Measurements from ENCODE around the gene SLIT3.

DNA sequence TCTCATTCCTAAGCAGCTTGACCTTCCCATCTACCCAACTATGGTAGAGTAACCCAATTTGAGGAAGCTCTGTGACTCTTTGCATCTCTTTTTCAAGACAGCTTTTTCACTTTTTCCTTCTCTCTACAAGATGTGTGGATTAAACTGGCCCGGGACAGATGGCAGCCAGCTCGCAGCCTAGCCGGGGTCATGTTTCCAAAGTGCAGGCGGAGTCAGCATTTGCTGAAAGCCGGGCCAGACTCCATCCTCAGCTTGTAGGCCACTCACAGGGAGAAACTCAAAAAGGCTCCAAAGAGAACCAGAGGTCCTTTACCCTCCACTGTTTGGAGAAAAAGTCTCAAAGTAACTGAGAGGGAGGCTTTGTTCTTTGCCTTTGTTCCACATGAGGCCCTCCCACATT lies 435.0 kb downstream of the SLIT3 start:
- TF ChIP-seq, protein P1, sequence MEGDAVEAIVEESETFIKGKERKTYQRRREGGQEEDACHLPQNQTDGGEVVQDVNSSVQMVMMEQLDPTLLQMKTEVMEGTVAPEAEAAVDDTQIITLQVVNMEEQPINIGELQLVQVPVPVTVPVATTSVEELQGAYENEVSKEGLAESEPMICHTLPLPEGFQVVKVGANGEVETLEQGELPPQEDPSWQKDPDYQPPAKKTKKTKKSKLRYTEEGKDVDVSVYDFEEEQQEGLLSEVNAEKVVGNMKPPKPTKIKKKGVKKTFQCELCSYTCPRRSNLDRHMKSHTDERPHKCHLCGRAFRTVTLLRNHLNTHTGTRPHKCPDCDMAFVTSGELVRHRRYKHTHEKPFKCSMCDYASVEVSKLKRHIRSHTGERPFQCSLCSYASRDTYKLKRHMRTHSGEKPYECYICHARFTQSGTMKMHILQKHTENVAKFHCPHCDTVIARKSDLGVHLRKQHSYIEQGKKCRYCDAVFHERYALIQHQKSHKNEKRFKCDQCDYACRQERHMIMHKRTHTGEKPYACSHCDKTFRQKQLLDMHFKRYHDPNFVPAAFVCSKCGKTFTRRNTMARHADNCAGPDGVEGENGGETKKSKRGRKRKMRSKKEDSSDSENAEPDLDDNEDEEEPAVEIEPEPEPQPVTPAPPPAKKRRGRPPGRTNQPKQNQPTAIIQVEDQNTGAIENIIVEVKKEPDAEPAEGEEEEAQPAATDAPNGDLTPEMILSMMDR (conservative IDR thresholded peaks at IDR 0.05; ENCODE audit: low read length), result no peak
- TF ChIP-seq EZH2phosphoT487 (IDR thresholded peaks at IDR 0.05; ENCODE audit: borderline replicate concordance), result no peak

All from Loucy (cell line).